K562 (cell line): Measurements from ENCODE around the gene S100A4. TPM values are rescaled to one million over a fixed set of nuclear protein-coding genes. Genes with fewer than 3 reads are reported as not detected.

ENCODE experiments used
- EP300 ChIP-seq: IDR thresholded peaks from 2 replicates; pipeline ENCODE4 v1.6.1; 2012; ENCODE audit warnings: low read length, improper control_type of control experiment
- KDM1A ChIP-seq, 2 experiments: fragments of 450-650 bp; IDR thresholded peaks; 2 replicates each; pipeline ENCODE4 v1.6.1; 2016; ENCODE audit warnings: mild to moderate bottlenecking in 2 of 2
- MAZ ChIP-seq, 2 experiments: fragments of 450-650 bp in 1 of 2; sonication (generic) in 1 of 2; formaldehyde crosslinking; IDR thresholded peaks in 1 of 2; conservative IDR thresholded peaks in 1 of 2; 2 replicates each; pipeline versions ENCODE4 v1.4.0 to v1.5.0; 2020; ENCODE audit warnings: mild to moderate bottlenecking in 1 of 2, missing genetic modification reagents in 1 of 2
- PRDM10 ChIP-seq: fragments of 450-650 bp; IDR thresholded peaks from 2 replicates; pipeline ENCODE4 v1.6.1; 2018; ENCODE audit not compliant: partially characterized antibody
- TCF7 ChIP-seq: sonication (generic); IDR thresholded peaks from 2 replicates; pipeline ENCODE4 v1.6.1; 2016; ENCODE audit warnings: antibody characterized with exemption, borderline replicate concordance
- ZNF217 ChIP-seq: sonication (generic); formaldehyde crosslinking; IDR thresholded peaks from 2 replicates; pipeline ENCODE4 v1.8.0; 2022; ENCODE audit warnings: mild to moderate bottlenecking, missing genetic modification reagents
- ZNF311 ChIP-seq: fragments of 250-450 bp; sonication (Bioruptor Pico); IDR thresholded peaks from 2 replicates; pipeline ENCODE4 v1.4.0; 2020; ENCODE audit warnings: mild to moderate bottlenecking, moderate library complexity
- polyA plus RNA-seq, 8 experiments: library from polyadenylated mRNA; depleted of rRNA in 4 of 8; stranded (reverse) in 5 of 8; unstranded in 3 of 8; fragments of >200 nt; fragmentation: Nextera tagmentation in 2 of 8; fragmentation: Illumina TruSeq in 1 of 8; extraction: Ambion mirVana in 2 of 8; extraction: Trizol in 1 of 8; gene quantifications; 2 replicates each; pipeline versions ENCODE4 v1.2.1 to v1.2.3, GENCODE V29; 2011 to 2014; ENCODE audit warnings: inconsistent platforms in 1 of 8, missing spikeins in 1 of 8
- total RNA-seq, 7 experiments: library from RNA; depleted of rRNA in 6 of 7; stranded (reverse); fragments of >200 nt in 6 of 7; fragmentation: Illumina TruSeq in 2 of 7; extraction: Trizol in 2 of 7; gene quantifications; 2 replicates each; pipeline versions ENCODE4 v1.2.1 to v1.2.3, GENCODE V29; 2011 to 2021; ENCODE audit warnings: low replicate concordance in 1 of 7
- TF ChIP-seq, protein P1 (sequence below), 2 experiments: fragments of 450-650 bp; conservative IDR thresholded peaks; 2 replicates each; pipeline ENCODE4 v1.6.1; 2017; ENCODE audit warnings: mild to moderate bottlenecking in 2 of 2, moderate library complexity in 2 of 2
- TF ChIP-seq, protein P2 (sequence below), 2 experiments: fragments of 450-650 bp; formaldehyde crosslinking in 1 of 2; IDR thresholded peaks; 2 replicates each; pipeline versions ENCODE4 v1.4.0 to v1.6.1; 2014 to 2020; ENCODE audit warnings: mild to moderate bottlenecking in 2 of 2, borderline replicate concordance in 1 of 2, low read depth in 1 of 2
- TF ChIP-seq, protein P3 (sequence below): IDR thresholded peaks from 2 replicates; pipeline ENCODE4 v1.6.1; 2011; ENCODE audit not compliant: insufficient read length; ENCODE audit errors: extremely low read depth

The S100A4 gene
- total and polyA plus RNA-seq, 9 of the 15 experiments (the other 6 are each of a cell fraction or from before 2014, with no cell fraction given): 3.7 to 20.1 (median 11.2) TPM

DNA sequence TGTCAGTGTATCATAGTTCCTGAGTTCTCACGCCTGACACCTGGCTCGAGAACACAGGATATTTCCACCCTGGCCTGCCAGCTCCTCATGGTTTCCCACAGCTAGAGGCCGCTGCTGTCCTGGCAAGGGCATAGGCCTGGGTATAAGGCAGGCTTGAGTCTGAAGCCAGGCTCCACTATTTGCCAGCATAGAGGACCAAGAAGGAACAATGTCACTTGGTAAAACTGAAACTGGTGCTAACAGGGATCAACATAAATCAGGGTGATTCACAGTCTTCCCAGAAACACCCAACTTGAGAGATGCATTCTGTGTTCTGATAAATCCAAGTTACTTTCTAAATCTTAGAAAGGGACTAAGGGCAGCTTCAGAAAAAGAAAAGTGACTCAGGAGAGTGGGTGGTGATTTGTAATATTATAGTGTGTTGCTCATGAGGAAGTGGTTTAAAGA lies 27.0 kb upstream of the S100A4 start (continued):
- TF ChIP-seq, protein P1, sequence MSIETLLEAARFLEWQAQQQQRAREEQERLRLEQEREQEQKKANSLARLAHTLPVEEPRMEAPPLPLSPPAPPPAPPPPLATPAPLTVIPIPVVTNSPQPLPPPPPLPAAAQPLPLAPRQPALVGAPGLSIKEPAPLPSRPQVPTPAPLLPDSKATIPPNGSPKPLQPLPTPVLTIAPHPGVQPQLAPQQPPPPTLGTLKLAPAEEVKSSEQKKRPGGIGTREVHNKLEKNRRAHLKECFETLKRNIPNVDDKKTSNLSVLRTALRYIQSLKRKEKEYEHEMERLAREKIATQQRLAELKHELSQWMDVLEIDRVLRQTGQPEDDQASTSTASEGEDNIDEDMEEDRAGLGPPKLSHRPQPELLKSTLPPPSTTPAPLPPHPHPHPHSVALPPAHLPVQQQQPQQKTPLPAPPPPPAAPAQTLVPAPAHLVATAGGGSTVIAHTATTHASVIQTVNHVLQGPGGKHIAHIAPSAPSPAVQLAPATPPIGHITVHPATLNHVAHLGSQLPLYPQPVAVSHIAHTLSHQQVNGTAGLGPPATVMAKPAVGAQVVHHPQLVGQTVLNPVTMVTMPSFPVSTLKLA (conservative IDR thresholded peaks at IDR 0.05): peak in 1 of 2 experiments; percentile 27; a peak in 1 of 4 replicates
- TF ChIP-seq, protein P2, sequence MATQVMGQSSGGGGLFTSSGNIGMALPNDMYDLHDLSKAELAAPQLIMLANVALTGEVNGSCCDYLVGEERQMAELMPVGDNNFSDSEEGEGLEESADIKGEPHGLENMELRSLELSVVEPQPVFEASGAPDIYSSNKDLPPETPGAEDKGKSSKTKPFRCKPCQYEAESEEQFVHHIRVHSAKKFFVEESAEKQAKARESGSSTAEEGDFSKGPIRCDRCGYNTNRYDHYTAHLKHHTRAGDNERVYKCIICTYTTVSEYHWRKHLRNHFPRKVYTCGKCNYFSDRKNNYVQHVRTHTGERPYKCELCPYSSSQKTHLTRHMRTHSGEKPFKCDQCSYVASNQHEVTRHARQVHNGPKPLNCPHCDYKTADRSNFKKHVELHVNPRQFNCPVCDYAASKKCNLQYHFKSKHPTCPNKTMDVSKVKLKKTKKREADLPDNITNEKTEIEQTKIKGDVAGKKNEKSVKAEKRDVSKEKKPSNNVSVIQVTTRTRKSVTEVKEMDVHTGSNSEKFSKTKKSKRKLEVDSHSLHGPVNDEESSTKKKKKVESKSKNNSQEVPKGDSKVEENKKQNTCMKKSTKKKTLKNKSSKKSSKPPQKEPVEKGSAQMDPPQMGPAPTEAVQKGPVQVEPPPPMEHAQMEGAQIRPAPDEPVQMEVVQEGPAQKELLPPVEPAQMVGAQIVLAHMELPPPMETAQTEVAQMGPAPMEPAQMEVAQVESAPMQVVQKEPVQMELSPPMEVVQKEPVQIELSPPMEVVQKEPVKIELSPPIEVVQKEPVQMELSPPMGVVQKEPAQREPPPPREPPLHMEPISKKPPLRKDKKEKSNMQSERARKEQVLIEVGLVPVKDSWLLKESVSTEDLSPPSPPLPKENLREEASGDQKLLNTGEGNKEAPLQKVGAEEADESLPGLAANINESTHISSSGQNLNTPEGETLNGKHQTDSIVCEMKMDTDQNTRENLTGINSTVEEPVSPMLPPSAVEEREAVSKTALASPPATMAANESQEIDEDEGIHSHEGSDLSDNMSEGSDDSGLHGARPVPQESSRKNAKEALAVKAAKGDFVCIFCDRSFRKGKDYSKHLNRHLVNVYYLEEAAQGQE (IDR thresholded peaks at IDR 0.05; ENCODE audit: borderline replicate concordance): peak; percentile 70
- TF ChIP-seq, protein P2 (CRISPR knock-in tag; IDR thresholded peaks at IDR 0.05; ENCODE audit: low read depth): no peak
- no peak for TF ChIP-seq EP300
- no peak for TF ChIP-seq TCF7
- TF ChIP-seq KDM1A (IDR thresholded peaks at IDR 0.05): peak; percentile 37 to 52; a peak in 3 of 4 replicates
- TF ChIP-seq ZNF217: no peak
- TF ChIP-seq MAZ (CRISPR knock-in tag; conservative IDR thresholded peaks at IDR 0.05 in 1 of 2, IDR thresholded peaks at IDR 0.05 in 1 of 2): no peak
- TF ChIP-seq ZNF311 (CRISPR knock-in tag): no peak
- TF ChIP-seq, protein P3, sequence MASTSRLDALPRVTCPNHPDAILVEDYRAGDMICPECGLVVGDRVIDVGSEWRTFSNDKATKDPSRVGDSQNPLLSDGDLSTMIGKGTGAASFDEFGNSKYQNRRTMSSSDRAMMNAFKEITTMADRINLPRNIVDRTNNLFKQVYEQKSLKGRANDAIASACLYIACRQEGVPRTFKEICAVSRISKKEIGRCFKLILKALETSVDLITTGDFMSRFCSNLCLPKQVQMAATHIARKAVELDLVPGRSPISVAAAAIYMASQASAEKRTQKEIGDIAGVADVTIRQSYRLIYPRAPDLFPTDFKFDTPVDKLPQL: no peak
- TF ChIP-seq PRDM10: no peak
